H1 (cell line): Measurements from ENCODE around the gene BOLL. TPM values are rescaled to one million over a fixed set of nuclear protein-coding genes. Genes with fewer than 3 reads are reported as not detected.
"Not testable (repeated sequence)": the region's sequence is repeated elsewhere in the genome, so short reads cannot be mapped to it uniquely, and the experiment has no call there.

Source experiments
- CTCF ChIA-PET: fragments of 300-600 bp; sonication (Branson Sonifier 250); formaldehyde crosslinking; loops from one replicate; lab custom pipeline; 2021; ENCODE audit not compliant: partially characterized antibody; lab: Charles Lee
- POLR2A ChIA-PET: fragments of 300-600 bp; sonication (Branson Sonifier 250); formaldehyde crosslinking; loops from one replicate; lab custom pipeline; 2021; ENCODE audit warnings: inconsistent platforms; ENCODE audit not compliant: partially characterized antibody; lab: Charles Lee
- DNase-seq, 2 experiments: peaks; one replicate each; pipeline versions ENCODE4 v3.0.0 to v3.0.0-alpha.2; 2010 to 2022; ENCODE audit warnings: low spot score in 2 of 2, low read depth in 1 of 2, mixed read lengths in 1 of 2
- FAIRE-seq: peaks from 2 replicates; lab custom pipeline; 2011; peaks lifted over from hg19 to GRCh38; lab: Jason Lieb, UNC
- H2AFZ ChIP-seq: 2 replicates; pipeline ENCODE4 v1.8.1; 2012; ENCODE audit warnings: low read length, inconsistent platforms
- H2AK5ac ChIP-seq: 2 replicates; pipeline ENCODE4 v1.6.1; 2013; ENCODE audit warnings: low read depth, low read length
- H2BK120ac ChIP-seq: replicated peaks from 2 replicates; pipeline ENCODE3; 2013; ENCODE audit warnings: low read depth, low read length, inconsistent platforms
- H2BK12ac ChIP-seq: 2 replicates; pipeline ENCODE4 v1.6.1; 2013; ENCODE audit warnings: low read depth, low read length
- H2BK15ac ChIP-seq: 2 replicates; pipeline ENCODE4 v1.6.1; 2013; ENCODE audit warnings: low read length
- H2BK20ac ChIP-seq: 2 replicates; pipeline ENCODE4 v1.6.1; 2013; ENCODE audit warnings: low read length
- H2BK5ac ChIP-seq: 2 replicates; pipeline ENCODE4 v1.6.1; 2013; ENCODE audit warnings: low read depth, low read length
- H3K14ac ChIP-seq: 2 replicates; pipeline ENCODE4 v1.6.1; 2013; ENCODE audit warnings: inconsistent platforms; ENCODE audit not compliant: insufficient read length
- H3K18ac ChIP-seq: 2 replicates; pipeline ENCODE4 v1.6.1; 2013; ENCODE audit warnings: low read length; ENCODE audit errors: extremely low read depth
- H3K23ac ChIP-seq: 2 replicates; pipeline ENCODE4 v1.6.1; 2013; ENCODE audit warnings: inconsistent platforms; ENCODE audit not compliant: insufficient read length
- H3K23me2 ChIP-seq: 2 replicates; pipeline ENCODE4 v1.6.1; 2013; ENCODE audit warnings: low read depth, low read length
- H3K27ac ChIP-seq: 2 replicates; pipeline ENCODE4 v1.6.1; 2011; ENCODE audit warnings: low read depth, low read length, inconsistent platforms
- H3K27me3 ChIP-seq, 4 experiments: replicated peaks in 1 of 4; 1 replicate in 1 of 4; 2 replicates in 3 of 4; pipeline versions ENCODE4 v1.6.1 to v1.8.1; 2011 to 2013; ENCODE audit warnings: low read length in 3 of 4, mild to moderate bottlenecking in 3 of 4, inconsistent platforms in 2 of 4, mixed read lengths in 2 of 4, moderate library complexity in 1 of 4; ENCODE audit not compliant: control insufficient read depth in 3 of 4, insufficient read depth in 3 of 4; ENCODE audit errors: extremely low read depth in 1 of 4
- H3K36me3 ChIP-seq, 4 experiments: 2 replicates each; pipeline versions ENCODE4 v1.6.1 to v1.8.1; 2011 to 2013; ENCODE audit warnings: mild to moderate bottlenecking in 4 of 4, low read length in 3 of 4, moderate library complexity in 2 of 4, control low read depth in 1 of 4, inconsistent platforms in 1 of 4; ENCODE audit not compliant: insufficient read depth in 4 of 4, control insufficient read depth in 2 of 4
- H3K4ac ChIP-seq: replicated peaks from 2 replicates; pipeline ENCODE3; 2013; ENCODE audit warnings: low read length, low read depth, mixed read lengths, inconsistent platforms; ENCODE audit not compliant: insufficient read length
- H3K4me1 ChIP-seq, 4 experiments: replicated peaks in 1 of 4; 1 replicate in 1 of 4; 2 replicates in 3 of 4; pipeline versions ENCODE4 v1.6.1 to v1.8.1; 2011 to 2013; ENCODE audit warnings: low read length in 3 of 4, inconsistent platforms in 2 of 4, mixed read lengths in 1 of 4; ENCODE audit not compliant: insufficient read depth in 4 of 4, control insufficient read depth in 3 of 4
- H3K4me2 ChIP-seq, 2 experiments: 2 replicates each; pipeline versions ENCODE4 v1.6.1 to v1.8.1; 2011 to 2013; ENCODE audit warnings: low read depth in 2 of 2, low read length in 2 of 2, control low read depth in 1 of 2, inconsistent platforms in 1 of 2, mild to moderate bottlenecking in 1 of 2; ENCODE audit not compliant: insufficient read depth in 1 of 2
- H3K4me3 ChIP-seq, 4 experiments: fragments of 200-600, 300-600 bp in 1 of 4; sonication (generic), shearing (Covaris generic), sonication (Bioruptor Twin) in 1 of 4; 2 replicates each; pipeline versions ENCODE4 v1.5.1 to v1.8.1; 2011 to 2016; ENCODE audit warnings: low read length in 4 of 4, low read depth in 3 of 4, control low read depth in 2 of 4, inconsistent platforms in 2 of 4, mild to moderate bottlenecking in 2 of 4, mixed read lengths in 1 of 4, moderate library complexity in 1 of 4; ENCODE audit not compliant: insufficient read depth in 2 of 4; ENCODE audit errors: extremely low read depth in 1 of 4
- H3K56ac ChIP-seq: replicated peaks from 2 replicates; pipeline ENCODE3; 2013; ENCODE audit warnings: low read depth, mild to moderate bottlenecking, mixed read lengths, low read length, inconsistent platforms; ENCODE audit not compliant: insufficient read length
- H3K79me1 ChIP-seq: 2 replicates; pipeline ENCODE4 v1.6.1; 2013; ENCODE audit warnings: low read depth, low read length, control low read depth
- H3K79me2 ChIP-seq, 2 experiments: 2 replicates each; pipeline versions ENCODE4 v1.6.1 to v1.8.1; 2012 to 2013; ENCODE audit warnings: low read length in 2 of 2, mild to moderate bottlenecking in 2 of 2, inconsistent platforms in 1 of 2; ENCODE audit not compliant: insufficient read depth in 2 of 2, control insufficient read depth in 1 of 2
- H3K9ac ChIP-seq, 4 experiments: replicated peaks in 1 of 4; 1 replicate in 1 of 4; 2 replicates in 3 of 4; pipeline versions ENCODE4 v1.6.1 to v1.8.1; 2011 to 2013; ENCODE audit warnings: low read depth in 3 of 4, low read length in 3 of 4, control low read depth in 2 of 4, mild to moderate bottlenecking in 2 of 4, moderate library complexity in 2 of 4, inconsistent platforms in 1 of 4; ENCODE audit errors: extremely low read depth in 1 of 4
- H3K9me3 ChIP-seq, 2 experiments: 2 replicates each; pipeline versions ENCODE4 v1.6.1 to v1.8.1; 2012 to 2013; ENCODE audit warnings: mild to moderate bottlenecking in 2 of 2, moderate library complexity in 2 of 2, control low read depth in 1 of 2, inconsistent platforms in 1 of 2, low read depth in 1 of 2, low read length in 1 of 2, mixed read lengths in 1 of 2; ENCODE audit not compliant: insufficient read depth in 2 of 2
- H4K20me1 ChIP-seq, 2 experiments: replicated peaks in 1 of 2; 2 replicates each; pipeline versions ENCODE3 to v1.8.1; 2011 to 2013; ENCODE audit warnings: inconsistent platforms in 2 of 2, low read length in 2 of 2, mild to moderate bottlenecking in 1 of 2; ENCODE audit not compliant: insufficient read depth in 2 of 2, control insufficient read depth in 1 of 2
- H4K5ac ChIP-seq: 2 replicates; pipeline ENCODE4 v1.6.1; 2013; ENCODE audit warnings: low read length, low read depth, mixed read lengths, inconsistent platforms; ENCODE audit not compliant: insufficient read length
- H4K8ac ChIP-seq: 2 replicates; pipeline ENCODE4 v1.8.0; 2013; ENCODE audit warnings: mild to moderate bottlenecking, moderate library complexity, low read length, inconsistent platforms; ENCODE audit not compliant: insufficient read depth; ENCODE audit errors: extremely low read depth
- H4K91ac ChIP-seq: replicated peaks from 2 replicates; pipeline ENCODE3; 2013; ENCODE audit warnings: low read length, mixed read lengths, inconsistent platforms; ENCODE audit not compliant: insufficient read length
- WGBS, 2 experiments: shearing (Covaris generic) in 1 of 2; methylation state at CpG; one replicate each; pipeline versions ENCODE4 v1.1.6 to v1.1.7; 2013 to 2015; ENCODE audit warnings: low lambda C conversion rate in 2 of 2, mixed read lengths in 2 of 2, inconsistent platforms in 1 of 2, low coverage in 1 of 2, missing lambda C conversion rate in 1 of 2; ENCODE audit not compliant: insufficient replicate concordance in 2 of 2, insufficient coverage in 1 of 2, insufficient read length in 1 of 2; ENCODE audit errors: extremely low coverage in 1 of 2, missing lambda C conversion rate in 1 of 2; 5-methylcytosine and 5-hydroxymethylcytosine counted together
- polyA plus RNA-seq, 7 experiments: library from polyadenylated mRNA; depleted of rRNA in 3 of 7; stranded (reverse) in 5 of 7; unstranded in 2 of 7; fragments of >200 nt in 5 of 7; fragments of 200-250 nt in 2 of 7; gene quantifications; 1 replicate in 5 of 7; 2 replicates in 1 of 7; 4 replicates in 1 of 7; pipeline versions ENCODE4 v1.2.1 to v1.2.3, GENCODE V29; 2011 to 2013; ENCODE audit warnings: missing spikeins in 2 of 7, mixed read lengths in 2 of 7
- total RNA-seq: library from RNA; stranded (reverse); fragmentation: NEBNext Ultra II Directional; extraction: Animal tissue kit (Norgen Biotek cat#: 25700); gene quantifications from 2 replicates; pipeline ENCODE4 v1.2.1, GENCODE V29; 2021

The BOLL gene
- total and polyA plus RNA-seq, 2 of the 8 experiments (the other 6 are each of a cell fraction or from before 2014, with no cell fraction given): not detected

DNA sequence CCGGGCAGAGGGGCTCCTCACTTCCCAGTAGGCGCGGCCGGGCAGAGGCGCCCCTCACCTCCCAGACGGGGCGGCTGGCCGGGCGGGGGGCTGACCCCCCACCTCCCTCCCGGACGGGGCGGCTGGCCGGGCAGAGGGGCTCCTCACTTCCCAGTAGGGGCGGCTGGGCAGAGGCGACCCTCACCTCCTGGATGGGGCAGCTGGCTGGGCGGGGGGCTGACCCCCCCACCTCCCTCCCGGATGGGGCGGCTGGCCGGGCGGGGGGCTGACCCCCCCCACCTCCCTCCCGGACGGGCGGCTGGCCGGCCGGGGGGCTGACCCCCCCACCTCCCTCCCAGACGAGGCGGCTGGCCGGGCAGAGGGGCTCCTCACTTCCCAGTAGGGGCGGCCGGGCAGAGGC is 89.1 kb downstream of the BOLL start:
- H2BK15ac ChIP-seq, H3K18ac ChIP-seq, H2BK120ac ChIP-seq, H3K23me2 ChIP-seq, H3K4me3 ChIP-seq, H4K91ac ChIP-seq, H3K23ac ChIP-seq, H2AK5ac ChIP-seq, H3K4me1 ChIP-seq, H3K36me3 ChIP-seq, H3K79me2 ChIP-seq, H2AFZ ChIP-seq, DNase-seq, H3K9me3 ChIP-seq, H3K27ac ChIP-seq, H2BK12ac ChIP-seq, H2BK20ac ChIP-seq, H3K4me2 ChIP-seq, H4K20me1 ChIP-seq, H3K14ac ChIP-seq, H4K5ac ChIP-seq, H2BK5ac ChIP-seq, H3K9ac ChIP-seq, H4K8ac ChIP-seq, FAIRE-seq, H3K79me1 ChIP-seq, POLR2A ChIA-PET, H3K4ac ChIP-seq, H3K56ac ChIP-seq, H3K27me3 ChIP-seq, CTCF ChIA-PET: not testable (repeated sequence)
- whole genome bisulfite sequencing, 2 experiments: no CpG with 5 or more reads among the region's 30 CpGs

DNA sequence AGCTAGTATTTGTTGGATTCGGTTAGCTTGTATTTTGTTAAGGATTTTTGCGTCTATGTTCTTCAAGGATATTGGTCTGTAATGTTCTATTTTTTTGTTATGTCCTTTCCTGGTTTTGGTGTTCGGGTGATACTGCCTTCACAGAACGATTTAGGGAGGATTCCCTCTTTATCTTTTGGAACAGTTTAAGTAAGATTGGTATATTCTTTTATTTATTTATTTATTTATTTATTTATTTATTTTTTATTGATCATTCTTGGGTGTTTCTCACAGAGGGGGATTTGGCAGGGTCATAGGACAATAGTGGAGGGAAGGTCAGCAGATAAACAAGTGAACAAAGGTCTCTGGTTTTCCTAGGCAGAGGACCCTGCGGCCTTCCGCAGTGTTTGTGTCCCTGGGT is 89.9 kb downstream of the BOLL start:
- DNase-seq, H3K23me2 ChIP-seq, CTCF ChIA-PET, H3K23ac ChIP-seq, H3K4me3 ChIP-seq, H3K4me2 ChIP-seq, H2AK5ac ChIP-seq, H4K91ac ChIP-seq, H2AFZ ChIP-seq, H4K5ac ChIP-seq, H2BK12ac ChIP-seq, H3K4ac ChIP-seq, H3K36me3 ChIP-seq, H4K20me1 ChIP-seq, H4K8ac ChIP-seq, H2BK20ac ChIP-seq, H3K4me1 ChIP-seq, H2BK5ac ChIP-seq, H3K27ac ChIP-seq, H3K79me2 ChIP-seq, H2BK120ac ChIP-seq, H2BK15ac ChIP-seq, H3K18ac ChIP-seq, H3K79me1 ChIP-seq, POLR2A ChIA-PET, H3K9ac ChIP-seq, H3K9me3 ChIP-seq, H3K27me3 ChIP-seq, H3K14ac ChIP-seq, FAIRE-seq, H3K56ac ChIP-seq: not testable (repeated sequence)
- 83% methylated on average over 4 of the region's 6 CpGs; no CpG with 5 or more reads in 1 of the 2 experiments for WGBS, 2 experiments
